ENCODE results near the gene IGSF21. TPM values are rescaled to one million over a fixed set of nuclear protein-coding genes. Genes with fewer than 3 reads are reported as not detected.

IGSF21 gene
- total RNA-seq, 2 donors from 2014 or later = not detected

- Mint-ChIP-seq H3K36me3 (ENCODE audit: insufficient read depth in 2 of 2) (no peaks in the 10 kb centered on the region), H3K27ac (no peak overlapping the region), H3K27me3 (ENCODE audit: low read depth) (no peaks in the 10 kb centered on the region), H3K4me3 (no peak overlapping the region), H3K9me3 (no peaks in the 10 kb centered on the region), H3K4me1 (ENCODE audit: low read depth) (no peaks in the 10 kb centered on the region)
- ATAC-seq (replicated peaks in 1 of 2) (no peak), DNase-seq (no peak)
These were observed 136.0 kb downstream of the IGSF21 start for GRCh38 chr1:18243503-18244175.

- Mint-ChIP-seq H3K36me3 (ENCODE audit: insufficient read depth in 2 of 2) (no peaks in the 10 kb centered on the region), H3K27me3 (ENCODE audit: low read depth) (no peaks in the 10 kb centered on the region), H3K27ac (no peak overlapping the region), H3K4me3 (no peak overlapping the region), H3K4me1 (ENCODE audit: low read depth) (no peaks in the 10 kb centered on the region), H3K9me3 (no peaks in the 10 kb centered on the region)
- DNase-seq (no peak), ATAC-seq (replicated peaks in 1 of 2) (no peak)
These were observed 137.2 kb downstream of the IGSF21 start for GRCh38 chr1:18244762-18245161.

DNA sequence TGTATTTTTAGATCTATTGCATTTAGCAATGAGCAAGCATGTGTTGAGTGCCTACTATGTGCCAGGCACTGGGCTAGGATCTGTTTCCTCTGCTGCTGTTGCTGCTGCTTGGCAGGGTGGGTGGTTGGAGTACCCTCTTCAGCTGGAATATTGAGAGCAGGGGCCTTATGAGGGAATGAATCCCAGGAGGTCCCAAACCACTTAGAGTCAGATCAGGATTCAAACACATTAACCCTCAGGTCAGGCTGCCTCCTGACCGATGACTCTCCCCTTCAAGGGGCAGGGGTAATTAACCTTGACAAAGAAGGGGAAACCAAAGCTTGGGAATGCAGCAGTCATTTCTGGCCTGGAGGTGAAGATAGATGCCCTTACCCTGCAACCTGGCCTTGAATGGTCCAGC is 138.0 kb downstream of the IGSF21 start:
- H3K36me3 Mint-ChIP-seq (ENCODE audit: insufficient read depth in 2 of 2) = no peaks in the 10 kb centered on the region
- no peak for ATAC-seq (replicated peaks in 1 of 2)
- no peak overlapping the region for H3K27ac Mint-ChIP-seq
- H3K4me3 Mint-ChIP-seq = no peak overlapping the region
- H3K9me3 Mint-ChIP-seq = no peaks in the 10 kb centered on the region
- no peaks in the 10 kb centered on the region for H3K27me3 Mint-ChIP-seq (ENCODE audit: low read depth)
- no peak for DNase-seq
- H3K4me1 Mint-ChIP-seq (ENCODE audit: low read depth) = no peaks in the 10 kb centered on the region

GRCh38 chr1:18246543-18246942 is 138.9 kb downstream of the IGSF21 start:
- H3K9me3 Mint-ChIP-seq = peaks cover 2 to 4% of the 10 kb centered on the region in 2 donors
- no peaks in the 10 kb centered on the region for H3K36me3 Mint-ChIP-seq (ENCODE audit: insufficient read depth in 2 of 2)
- no peak overlapping the region for H3K27ac Mint-ChIP-seq
- no peak for DNase-seq
- H3K4me1 Mint-ChIP-seq (ENCODE audit: low read depth) = no peaks in the 10 kb centered on the region
- ATAC-seq (replicated peaks in 1 of 2) = no peak
- no peak overlapping the region for H3K4me3 Mint-ChIP-seq
- no peaks in the 10 kb centered on the region for H3K27me3 Mint-ChIP-seq (ENCODE audit: low read depth)

DNA sequence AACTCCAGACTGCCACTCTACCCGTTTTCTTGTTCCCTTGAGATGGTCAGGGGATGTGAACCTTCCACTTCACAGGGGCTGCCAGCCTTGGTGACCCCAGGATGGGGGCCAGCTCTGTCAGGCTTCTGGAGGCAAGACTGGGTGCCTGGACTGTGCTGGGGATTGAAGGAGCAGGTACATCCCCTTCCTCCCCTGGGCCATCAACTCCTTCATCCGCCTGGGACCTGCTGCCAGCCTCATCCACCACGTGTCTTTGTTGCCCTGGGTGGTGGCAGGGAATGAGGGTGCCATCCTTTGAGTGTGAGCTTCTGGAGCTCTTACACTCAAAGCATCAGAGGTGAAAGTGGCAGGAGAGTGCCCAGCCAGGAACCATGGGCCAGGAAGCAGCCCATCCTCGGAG is 139.6 kb downstream of the IGSF21 start:
- Mint-ChIP-seq H3K36me3 (ENCODE audit: insufficient read depth in 2 of 2) (no peaks in the 10 kb centered on the region), H3K27ac (no peak overlapping the region), H3K4me1 (ENCODE audit: low read depth) (no peaks in the 10 kb centered on the region), H3K4me3 (no peak overlapping the region), H3K9me3 (peaks cover 3 to 5% of the 10 kb centered on the region in 2 donors), H3K27me3 (ENCODE audit: low read depth) (no peaks in the 10 kb centered on the region)
- ATAC-seq (replicated peaks in 1 of 2) (no peak), DNase-seq (no peak)

DNA sequence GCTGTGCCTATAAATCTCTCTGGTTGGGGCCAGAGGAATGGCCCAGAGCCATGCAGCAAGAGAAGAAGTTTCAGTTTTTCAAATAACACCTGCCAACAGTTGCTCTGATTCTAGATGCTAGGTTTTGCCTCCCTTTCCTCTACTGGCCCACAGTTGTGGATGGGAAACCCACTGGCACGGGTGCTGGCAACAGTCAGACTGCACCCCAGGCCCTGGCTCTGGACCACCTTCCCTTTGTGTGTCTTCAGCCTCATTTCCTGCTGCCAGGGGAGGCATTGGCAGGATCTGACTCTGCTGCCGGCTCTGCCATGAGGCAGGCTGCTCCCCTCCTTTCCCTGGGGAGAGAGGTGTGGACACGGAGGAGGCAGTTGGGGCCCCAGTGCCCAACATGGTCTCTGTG is 142.0 kb downstream of the IGSF21 start:
- H3K4me3 Mint-ChIP-seq = no peak overlapping the region
- peaks cover 3 to 5% of the 10 kb centered on the region in 2 donors for H3K9me3 Mint-ChIP-seq
- H3K4me1 Mint-ChIP-seq (ENCODE audit: low read depth) = no peaks in the 10 kb centered on the region
- DNase-seq (no peak), ATAC-seq (replicated peaks in 1 of 2) (no peak)
- H3K27ac Mint-ChIP-seq = no peak overlapping the region
- no peaks in the 10 kb centered on the region for H3K27me3 Mint-ChIP-seq (ENCODE audit: low read depth)
- no peaks in the 10 kb centered on the region for H3K36me3 Mint-ChIP-seq (ENCODE audit: insufficient read depth in 2 of 2)

- Mint-ChIP-seq H3K27ac (no peak overlapping the region), H3K36me3 (ENCODE audit: insufficient read depth in 2 of 2) (no peaks in the 10 kb centered on the region), H3K4me1 (ENCODE audit: low read depth) (no peaks in the 10 kb centered on the region), H3K9me3 (peaks cover 5 to 10% of the 10 kb centered on the region in 2 donors), H3K27me3 (ENCODE audit: low read depth) (peaks cover 16% of the 10 kb centered on the region), H3K4me3 (no peak overlapping the region)
- no peak for ATAC-seq (replicated peaks in 1 of 2)
- no peak for DNase-seq
These were observed 145.5 kb downstream of the IGSF21 start for GRCh38 chr1:18253093-18253492.

DNA sequence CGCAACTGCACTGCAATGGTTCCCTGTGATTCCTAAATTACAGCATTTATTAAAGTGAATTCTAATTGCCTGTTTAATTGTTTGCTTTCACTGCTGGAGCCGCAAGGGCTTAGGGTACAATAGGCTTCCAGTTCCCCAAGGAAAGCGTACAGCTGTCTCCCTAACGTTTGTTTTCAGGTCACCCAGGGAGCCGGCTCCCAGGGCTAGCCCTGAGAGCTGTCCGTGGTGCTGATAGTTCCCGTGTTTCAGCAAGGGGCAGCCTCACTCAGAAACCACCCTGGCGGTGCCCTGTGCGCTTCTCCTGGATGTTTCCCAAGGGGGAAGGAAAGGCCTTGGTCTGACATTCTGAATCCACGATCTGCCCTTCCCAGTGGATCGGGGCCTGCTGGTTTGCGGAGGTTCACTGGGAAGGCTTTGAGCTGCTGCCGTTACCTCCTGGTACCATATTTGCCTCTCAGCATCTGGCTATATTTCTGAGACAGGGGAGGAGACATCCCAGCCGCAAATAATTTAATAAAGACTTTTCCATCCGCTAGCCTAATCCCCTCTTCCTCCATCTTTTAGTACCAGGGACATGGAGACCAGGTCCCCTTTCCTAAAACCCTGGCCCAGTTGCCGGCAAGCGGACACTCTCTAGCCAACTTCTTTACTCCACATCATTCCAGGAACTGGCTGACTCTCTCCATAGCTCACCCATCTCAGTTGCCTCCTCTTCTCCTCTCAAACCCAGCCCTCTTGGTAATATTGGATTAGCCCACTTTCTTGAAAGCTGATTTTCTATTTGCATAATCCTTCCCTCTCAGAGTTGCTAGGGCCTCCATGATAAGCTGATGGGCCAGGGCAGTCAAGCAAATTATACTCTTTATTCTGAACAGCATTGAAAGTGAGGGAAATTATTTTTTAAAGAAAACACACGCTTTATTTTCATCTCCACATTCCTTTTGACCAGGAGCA is 149.0 kb downstream of the IGSF21 start:
- H3K36me3 Mint-ChIP-seq (ENCODE audit: insufficient read depth in 2 of 2) = no peaks in the 10 kb centered on the region
- no peaks in the 10 kb centered on the region for H3K4me1 Mint-ChIP-seq (ENCODE audit: low read depth)
- peak; percentile 5 to 27 for DNase-seq
- no peak overlapping the region for H3K4me3 Mint-ChIP-seq
- peaks cover 16% of the 10 kb centered on the region for H3K27me3 Mint-ChIP-seq (ENCODE audit: low read depth)
- peaks cover 3 to 6% of the 10 kb centered on the region in 2 donors for H3K9me3 Mint-ChIP-seq
- no peak overlapping the region for H3K27ac Mint-ChIP-seq
- no peak for ATAC-seq (replicated peaks in 1 of 2)

DNA sequence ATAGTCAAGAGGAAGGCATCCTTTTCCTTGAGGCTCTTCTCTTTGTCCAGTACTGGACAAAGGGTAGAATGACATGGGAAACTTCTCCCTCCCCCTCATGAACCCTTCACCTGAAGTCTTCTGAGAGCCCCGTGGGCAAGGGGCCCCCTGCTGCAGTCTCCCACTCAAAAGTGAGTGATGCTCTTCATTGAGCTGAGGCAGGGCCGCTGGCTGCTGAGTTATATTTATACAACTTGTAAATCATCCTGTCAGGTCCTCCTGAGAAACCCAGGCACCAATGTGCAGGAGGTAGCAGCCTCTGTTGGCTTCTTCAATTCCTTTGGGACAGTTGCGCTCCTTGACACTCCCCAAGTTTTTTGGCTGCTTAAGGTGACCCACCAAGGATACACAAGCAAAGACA is 150.2 kb downstream of the IGSF21 start:
- H3K9me3 Mint-ChIP-seq = peaks cover 2 to 6% of the 10 kb centered on the region in 2 donors
- no peaks in the 10 kb centered on the region for H3K4me1 Mint-ChIP-seq (ENCODE audit: low read depth)
- H3K27me3 Mint-ChIP-seq (ENCODE audit: low read depth) = peaks cover 21% of the 10 kb centered on the region
- H3K27ac Mint-ChIP-seq = no peak overlapping the region
- H3K4me3 Mint-ChIP-seq = no peak overlapping the region
- H3K36me3 Mint-ChIP-seq (ENCODE audit: insufficient read depth in 2 of 2) = no peaks in the 10 kb centered on the region
- no peak for ATAC-seq (replicated peaks in 1 of 2)
- no peak for DNase-seq

- no peak for DNase-seq
- Mint-ChIP-seq H3K27ac (no peak overlapping the region), H3K27me3 (ENCODE audit: low read depth) (peaks cover 9% of the 10 kb centered on the region), H3K36me3 (ENCODE audit: insufficient read depth in 2 of 2) (no peaks in the 10 kb centered on the region), H3K9me3 (peaks cover under 1% of the 10 kb centered on the region in 2 donors), H3K4me3 (no peak overlapping the region), H3K4me1 (ENCODE audit: low read depth) (no peaks in the 10 kb centered on the region)
- ATAC-seq (replicated peaks in 1 of 2) = no peak
These were observed 154.3 kb downstream of the IGSF21 start for GRCh38 chr1:18261891-18262290.

GRCh38 chr1:18262726-18263125 is 155.1 kb downstream of the IGSF21 start:
- no peak overlapping the region for H3K4me3 Mint-ChIP-seq
- ATAC-seq (replicated peaks in 1 of 2) (no peak), DNase-seq (no peak)
- no peak overlapping the region for H3K27ac Mint-ChIP-seq
- peaks cover 6% of the 10 kb centered on the region for H3K27me3 Mint-ChIP-seq (ENCODE audit: low read depth)
- H3K36me3 Mint-ChIP-seq (ENCODE audit: insufficient read depth in 2 of 2) = no peaks in the 10 kb centered on the region
- H3K4me1 Mint-ChIP-seq (ENCODE audit: low read depth) = no peaks in the 10 kb centered on the region
- H3K9me3 Mint-ChIP-seq = no peaks in the 10 kb centered on the region

DNA sequence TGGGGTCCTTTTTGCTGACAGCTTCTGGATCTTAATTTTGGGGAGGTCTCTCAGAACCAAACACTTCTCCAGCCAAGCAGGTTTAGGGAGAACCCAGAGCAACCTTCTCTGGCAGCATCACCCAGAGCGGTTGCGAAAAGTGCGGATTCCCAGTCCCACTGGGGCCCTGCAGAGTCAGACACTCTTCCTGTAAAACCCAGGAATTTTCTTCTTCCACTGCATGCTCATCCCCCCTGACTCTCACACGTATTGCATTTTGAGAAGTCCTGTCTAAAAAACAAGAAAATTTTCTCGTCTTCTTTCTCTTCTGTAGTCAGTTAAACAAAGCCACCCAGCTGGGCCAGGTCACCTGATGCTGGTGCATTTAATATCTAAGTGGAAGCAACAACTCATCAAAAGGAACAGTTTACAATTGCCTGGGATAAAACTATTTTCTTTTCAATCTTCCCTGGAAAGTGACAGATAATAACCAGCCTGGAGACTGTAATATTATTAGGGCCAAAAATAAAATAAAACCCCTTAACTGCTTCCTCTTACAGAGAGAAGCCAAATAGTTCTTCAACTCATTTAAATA is 156.0 kb downstream of the IGSF21 start:
- Mint-ChIP-seq H3K27me3 (ENCODE audit: low read depth) (peaks cover 6% of the 10 kb centered on the region), H3K36me3 (ENCODE audit: insufficient read depth in 2 of 2) (no peaks in the 10 kb centered on the region), H3K4me1 (ENCODE audit: low read depth) (no peaks in the 10 kb centered on the region), H3K9me3 (no peaks in the 10 kb centered on the region), H3K4me3 (no peak overlapping the region), H3K27ac (no peak overlapping the region)
- ATAC-seq (replicated peaks in 1 of 2) (no peak), DNase-seq (no peak)

- Mint-ChIP-seq H3K27ac (no peak overlapping the region), H3K4me1 (ENCODE audit: low read depth) (no peaks in the 10 kb centered on the region), H3K27me3 (ENCODE audit: low read depth) (peaks cover 6% of the 10 kb centered on the region), H3K9me3 (no peaks in the 10 kb centered on the region), H3K36me3 (ENCODE audit: insufficient read depth in 2 of 2) (no peaks in the 10 kb centered on the region), H3K4me3 (no peak overlapping the region)
- DNase-seq = no peak
- ATAC-seq (replicated peaks in 1 of 2) = no peak
These were observed 156.9 kb downstream of the IGSF21 start for GRCh38 chr1:18264450-18265039.

Data from activated T-cell treated with anti-CD3 and anti-CD28 coated beads, Interleukin-2, amount 50 U/mL, for 72 hours (primary cell).